Calu3 (cell line): ENCODE measurements around the gene MCAM. TPM values are rescaled to one million over a fixed set of nuclear protein-coding genes. Genes with fewer than 3 reads are reported as not detected.
A peak's percentile ranks its signal among the peaks of the same experiment; 100 is the strongest.

Experiments
- BruUV-seq: library from RNA; stranded (reverse); fragments of 400-500 nt; replicated peaks from 2 replicates; lab custom pipeline; 2021; lab: Mats Ljungman, UMichigan
- CTCF ChIA-PET: fragments of 300-600 bp; sonication (Branson Sonifier 250); formaldehyde crosslinking; loops from one replicate; lab custom pipeline; 2022; ENCODE audit warnings: antibody characterized with exemption; lab: Charles Lee
- DNase-seq: peaks from one replicate; pipeline ENCODE4 v3.0.0; 2022
- H3K27ac Mint-ChIP-seq: one replicate; pipeline ENCODE4 v1.8.0; 2022; ENCODE audit warnings: mixed read lengths; ENCODE audit not compliant: unreplicated experiment
- H3K27me3 Mint-ChIP-seq: one replicate; pipeline ENCODE4 v1.8.0; 2022; ENCODE audit warnings: mixed read lengths; ENCODE audit not compliant: unreplicated experiment
- H3K36me3 Mint-ChIP-seq: one replicate; pipeline ENCODE4 v1.8.0; 2022; ENCODE audit warnings: mild to moderate bottlenecking, moderate library complexity, mixed read lengths; ENCODE audit not compliant: insufficient read depth, unreplicated experiment
- H3K4me1 Mint-ChIP-seq: one replicate; pipeline ENCODE4 v1.8.0; 2022; ENCODE audit warnings: mild to moderate bottlenecking, low read depth, mixed read lengths; ENCODE audit not compliant: unreplicated experiment
- H3K4me3 Mint-ChIP-seq: one replicate; pipeline ENCODE4 v1.8.0; 2022; ENCODE audit warnings: mild to moderate bottlenecking, low read depth, moderate library complexity, mixed read lengths; ENCODE audit not compliant: unreplicated experiment
- H3K9me3 Mint-ChIP-seq: one replicate; pipeline ENCODE4 v1.8.0; 2022; ENCODE audit warnings: low read depth, mixed read lengths; ENCODE audit not compliant: unreplicated experiment
- intact Hi-C: fragments of 100-400 bp; cut with micrococcal nuclease; formaldehyde crosslinking; loops from one replicate; pipeline ENCODE4 v1.10.0; 2022; ENCODE audit not compliant: unreplicated experiment
- total RNA-seq: library from RNA; stranded (reverse); gene quantifications from 2 replicates; pipeline ENCODE4 v1.2.3, GENCODE V29; 2022
- TF ChIP-seq, protein P1 (sequence below): fragments of 200-600 bp; IDR thresholded peaks from one replicate; pipeline ENCODE4 v1.8.0; 2022; ENCODE audit warnings: antibody characterized with exemption; ENCODE audit not compliant: unreplicated experiment

The MCAM gene
- total RNA-seq, 1 experiment from 2014 or later: 25.1 TPM

DNA sequence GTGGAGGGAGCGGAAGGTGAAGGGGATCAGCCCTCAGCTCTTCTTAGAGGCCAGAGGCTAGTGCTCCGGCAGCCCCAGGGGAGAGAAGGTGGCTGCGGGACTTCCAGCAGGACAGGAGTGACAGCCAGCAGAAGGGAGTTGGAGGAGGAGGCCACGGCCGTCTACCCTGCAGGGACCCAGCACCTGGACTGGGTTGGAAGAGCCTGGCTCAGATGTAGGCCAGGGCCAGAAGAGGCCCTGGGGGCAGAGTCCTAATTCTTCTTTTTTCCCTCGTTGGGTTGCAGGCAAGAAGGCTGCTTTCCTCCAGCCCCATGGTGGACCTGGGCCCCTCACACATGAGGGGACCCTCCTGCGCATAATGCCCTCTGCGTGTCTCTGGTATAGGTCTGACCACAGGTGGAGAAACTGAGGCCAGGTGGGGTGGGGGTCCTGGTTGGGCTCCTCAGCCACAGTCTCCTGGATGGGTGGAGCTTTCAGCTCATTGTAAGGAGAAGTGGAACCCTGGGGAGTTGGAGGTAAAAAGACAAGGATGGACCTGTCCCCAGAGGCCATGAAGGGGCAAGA lies 2.3 kb upstream of the MCAM start:
- peaks cover 17% of the 10 kb centered on the region for H3K36me3 Mint-ChIP-seq
- peaks cover 21% of the 10 kb centered on the region for H3K27me3 Mint-ChIP-seq
- H3K27ac Mint-ChIP-seq: no peak overlapping the region
- H3K4me1 Mint-ChIP-seq: no peaks in the 10 kb centered on the region
- TF ChIP-seq, protein P1, sequence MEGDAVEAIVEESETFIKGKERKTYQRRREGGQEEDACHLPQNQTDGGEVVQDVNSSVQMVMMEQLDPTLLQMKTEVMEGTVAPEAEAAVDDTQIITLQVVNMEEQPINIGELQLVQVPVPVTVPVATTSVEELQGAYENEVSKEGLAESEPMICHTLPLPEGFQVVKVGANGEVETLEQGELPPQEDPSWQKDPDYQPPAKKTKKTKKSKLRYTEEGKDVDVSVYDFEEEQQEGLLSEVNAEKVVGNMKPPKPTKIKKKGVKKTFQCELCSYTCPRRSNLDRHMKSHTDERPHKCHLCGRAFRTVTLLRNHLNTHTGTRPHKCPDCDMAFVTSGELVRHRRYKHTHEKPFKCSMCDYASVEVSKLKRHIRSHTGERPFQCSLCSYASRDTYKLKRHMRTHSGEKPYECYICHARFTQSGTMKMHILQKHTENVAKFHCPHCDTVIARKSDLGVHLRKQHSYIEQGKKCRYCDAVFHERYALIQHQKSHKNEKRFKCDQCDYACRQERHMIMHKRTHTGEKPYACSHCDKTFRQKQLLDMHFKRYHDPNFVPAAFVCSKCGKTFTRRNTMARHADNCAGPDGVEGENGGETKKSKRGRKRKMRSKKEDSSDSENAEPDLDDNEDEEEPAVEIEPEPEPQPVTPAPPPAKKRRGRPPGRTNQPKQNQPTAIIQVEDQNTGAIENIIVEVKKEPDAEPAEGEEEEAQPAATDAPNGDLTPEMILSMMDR: no peak
- no TSS peak for BruUV-seq
- CTCF ChIA-PET: no interaction called here
- intact Hi-C loops: no loop called here
- H3K4me3 Mint-ChIP-seq: no peak overlapping the region
- DNase-seq: no peak
- no peaks in the 10 kb centered on the region for H3K9me3 Mint-ChIP-seq

DNA sequence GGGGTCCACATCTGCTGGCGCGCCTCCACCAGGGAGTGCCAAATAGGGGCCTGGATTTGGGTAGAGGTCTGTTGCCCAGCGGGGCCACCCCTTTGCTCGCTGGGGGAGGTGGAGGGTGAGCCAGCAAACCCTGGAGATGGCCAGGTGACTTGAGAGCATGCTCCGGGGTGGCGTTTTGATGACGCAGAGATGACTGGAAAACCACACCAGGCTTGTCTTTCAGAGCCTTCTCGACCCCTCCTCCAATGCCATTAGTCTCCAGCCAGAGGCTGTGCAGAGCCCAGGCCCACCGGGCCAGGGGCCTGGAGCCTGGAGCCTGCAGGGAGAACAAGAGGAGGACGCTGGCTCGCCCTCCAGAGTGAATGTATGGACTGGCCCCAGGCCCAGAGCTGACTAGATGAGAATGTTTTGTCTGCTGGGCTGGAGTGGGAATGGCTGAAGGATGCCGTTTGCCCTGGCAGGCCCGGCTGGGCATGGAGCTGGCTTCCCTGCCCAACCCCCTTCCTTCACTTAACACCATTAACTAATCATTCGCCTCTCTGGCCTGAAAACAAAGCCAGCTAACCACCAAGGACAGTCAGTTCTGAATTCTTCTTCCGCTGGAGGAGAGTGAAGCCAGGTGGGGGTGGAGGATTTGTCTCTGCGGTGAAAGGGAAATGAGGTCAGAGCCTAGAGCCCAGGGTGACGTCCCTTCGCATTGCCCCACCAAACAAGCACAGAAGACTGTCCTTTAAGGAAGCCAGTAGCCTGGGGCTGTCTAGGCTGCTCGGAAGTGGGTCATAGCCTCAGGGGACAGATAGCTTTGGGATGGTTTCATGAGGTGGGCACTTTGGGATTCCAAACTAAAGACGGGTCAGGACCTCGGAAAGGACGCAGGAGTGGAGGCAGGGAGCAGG lies 1.6 kb upstream of the MCAM start:
- no TSS peak for BruUV-seq
- TF ChIP-seq, protein P1: no peak
- no peak overlapping the region for H3K4me3 Mint-ChIP-seq
- intact Hi-C loops: no loop called here
- no peaks in the 10 kb centered on the region for H3K4me1 Mint-ChIP-seq
- peaks cover 21% of the 10 kb centered on the region for H3K27me3 Mint-ChIP-seq
- no peak overlapping the region for H3K27ac Mint-ChIP-seq
- CTCF ChIA-PET: no interaction called here
- H3K36me3 Mint-ChIP-seq: peaks cover 17% of the 10 kb centered on the region
- no peak for DNase-seq
- H3K9me3 Mint-ChIP-seq: no peaks in the 10 kb centered on the region

DNA sequence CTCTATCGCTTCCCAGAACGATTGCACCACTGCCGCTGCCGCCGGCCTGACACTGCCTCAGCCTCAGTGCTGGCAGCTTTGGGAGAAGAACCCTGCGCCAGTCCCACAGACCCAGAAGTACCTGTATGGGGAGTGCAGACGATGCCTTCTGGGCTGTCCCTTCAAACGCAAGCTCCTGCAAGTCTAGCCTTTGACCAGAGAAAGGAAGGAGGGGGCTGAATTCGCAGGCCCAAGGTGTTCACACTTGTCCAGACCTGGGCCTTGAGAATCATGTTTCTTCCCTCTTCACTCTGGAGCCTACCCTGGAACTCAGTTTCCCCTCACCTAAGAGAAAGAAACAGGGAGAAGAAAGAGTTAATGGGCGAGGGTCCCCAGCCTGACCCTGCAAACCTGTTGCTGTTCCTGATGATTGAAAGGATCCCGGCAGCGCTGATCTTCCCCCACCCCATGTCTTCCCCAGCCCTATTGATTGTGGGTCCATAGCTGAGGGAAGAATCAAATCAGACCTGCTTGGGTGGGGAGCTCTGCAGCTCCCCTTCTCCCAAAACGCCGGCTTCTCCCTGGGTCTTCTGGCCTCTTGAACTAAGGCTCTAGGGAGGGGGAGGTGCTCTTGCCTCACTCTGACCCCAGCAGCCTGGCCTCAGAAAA lies 786 bp upstream of the MCAM start:
- intact Hi-C loops: no loop called here
- no peaks in the 10 kb centered on the region for H3K9me3 Mint-ChIP-seq
- CTCF ChIA-PET: no interaction called here
- no peak overlapping the region for H3K27ac Mint-ChIP-seq
- no peaks in the 10 kb centered on the region for H3K4me1 Mint-ChIP-seq
- no TSS peak for BruUV-seq
- TF ChIP-seq, protein P1: no peak
- no peak overlapping the region for H3K4me3 Mint-ChIP-seq
- H3K36me3 Mint-ChIP-seq: peaks cover 17% of the 10 kb centered on the region
- H3K27me3 Mint-ChIP-seq: peaks cover 21% of the 10 kb centered on the region
- no peak for DNase-seq

DNA sequence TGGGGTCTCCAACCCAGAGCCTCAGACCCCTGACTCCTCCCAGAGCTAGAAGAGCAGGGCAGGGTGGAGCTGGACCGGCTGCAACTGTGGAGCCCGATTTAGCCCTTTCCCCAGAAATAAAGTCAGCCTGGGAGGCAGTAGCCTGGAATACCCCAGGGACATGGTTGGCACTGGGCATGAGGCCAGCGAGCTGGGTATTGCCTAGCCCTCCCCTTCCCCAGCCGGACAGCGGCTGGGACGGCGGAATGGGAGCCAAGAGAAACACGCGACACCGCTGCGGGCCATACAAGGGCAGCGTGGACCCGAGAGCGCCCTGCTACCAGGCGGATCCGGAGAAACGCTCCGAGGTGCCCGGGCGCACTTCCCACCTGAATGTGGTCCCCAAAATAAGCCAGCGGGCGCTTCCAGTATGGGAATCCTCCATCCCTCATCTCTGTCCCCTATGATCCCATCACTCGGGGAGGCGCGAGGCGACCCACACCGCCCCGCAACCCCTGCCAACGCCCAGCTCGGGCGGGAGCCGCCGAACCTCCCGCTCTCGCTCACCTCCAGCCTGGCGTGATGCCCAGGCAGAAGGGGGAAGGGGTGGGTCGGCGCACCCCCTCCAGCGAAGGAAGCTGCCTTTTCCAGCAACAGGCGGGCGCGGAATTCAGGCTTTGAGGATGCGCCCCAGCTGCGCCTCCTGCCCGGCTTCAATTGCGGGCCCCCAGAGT lies 758 bp downstream of the MCAM start:
- intact Hi-C loops: no loop called here
- Mint-ChIP-seq H3K27me3 (peaks cover 21% of the 10 kb centered on the region), H3K27ac (peak overlapping the region; percentile 15), H3K36me3 (peaks cover 17% of the 10 kb centered on the region), H3K4me3 (peak overlapping the region; percentile 68), H3K4me1 (no peaks in the 10 kb centered on the region), H3K9me3 (no peaks in the 10 kb centered on the region)
- CTCF ChIA-PET: interaction anchor here (1.3 to 1.6 kb wide), 2 partner anchors 23 to 260 kb away, joined by 3 to 9 read pairs; no protein-coding TSS in a partner anchor
- peak; percentile 29 for DNase-seq
- TF ChIP-seq, protein P1: no peak
- BruUV-seq: TSS peak; percentile 62
